SKM-1 (cell line): ENCODE results near the gene NLRP12.
"Not testable (repeated sequence)": the region's sequence is repeated elsewhere in the genome, so short reads cannot be mapped to it uniquely, and the experiment has no call there.

Experiments used
- DNase-seq: peaks from one replicate; lab custom pipeline; 2025; ENCODE audit not compliant: unreplicated experiment; lab: John Stamatoyannopoulos, UW

The NLRP12 gene

GRCh38 chr19:53832861-53833260 is 8.7 kb upstream of the NLRP12 start:
- DNase-seq = not testable (repeated sequence)

GRCh38 chr19:53828531-53828930 is 4.4 kb upstream of the NLRP12 start:
- no peak for DNase-seq

- DNase-seq = no peak
Measured at GRCh38 chr19:53826876-53827275, 2.8 kb upstream of the NLRP12 start.

- peak; percentile 3 for DNase-seq
Measured at GRCh38 chr19:53823380-53824120, 564 bp downstream of the NLRP12 start.

- no peak for DNase-seq
Measured at GRCh38 chr19:53819861-53820260, 4.3 kb downstream of the NLRP12 start.

GRCh38 chr19:53818756-53819155 is 5.4 kb downstream of the NLRP12 start:
- DNase-seq = no peak

GRCh38 chr19:53813996-53814395 is 10.1 kb downstream of the NLRP12 start:
- no peak for DNase-seq

- DNase-seq = no peak
Measured at GRCh38 chr19:53812335-53812734, 11.8 kb downstream of the NLRP12 start.

GRCh38 chr19:53810891-53811290 is 13.2 kb downstream of the NLRP12 start:
- no peak for DNase-seq

GRCh38 chr19:53810187-53810546 is 13.9 kb downstream of the NLRP12 start:
- no peak for DNase-seq

GRCh38 chr19:53809518-53810186 is 14.5 kb downstream of the NLRP12 start:
- no peak for DNase-seq

- DNase-seq = no peak
Measured at GRCh38 chr19:53808710-53809125, 15.4 kb downstream of the NLRP12 start.

GRCh38 chr19:53801257-53801656 is 22.9 kb downstream of the NLRP12 start:
- DNase-seq = no peak

- DNase-seq = no peak
Measured at GRCh38 chr19:53795019-53795418, 29.1 kb downstream of the NLRP12 start.

- DNase-seq = peak; percentile 36
Measured at GRCh38 chr19:53792721-53793433, 31.2 kb downstream of the NLRP12 start.

GRCh38 chr19:53789708-53790678 is 34.1 kb downstream of the NLRP12 start:
- no peak for DNase-seq

- DNase-seq = no peak
Measured at GRCh38 chr19:53787266-53787665, 36.8 kb downstream of the NLRP12 start.

- no peak for DNase-seq
Measured at GRCh38 chr19:53786744-53787143, 37.4 kb downstream of the NLRP12 start.

- DNase-seq = no peak
Measured at GRCh38 chr19:53785196-53785889, 38.8 kb downstream of the NLRP12 start.

- DNase-seq = no peak
Measured at GRCh38 chr19:53782698-53783097, 41.4 kb downstream of the NLRP12 start.
